Activated CD4-positive, alpha-beta T cell treated with anti-CD3 and anti-CD28 coated beads, Interleukin-2, amount 50 U/mL, for 48 hours (primary cell): ENCODE measurements around the gene SOX21.
A peak's percentile ranks its signal among the peaks of the same experiment; 100 is the strongest.

Experiments used
- DNase-seq, 2 experiments: peaks; one replicate each; pipeline ENCODE4 v3.0.0-alpha.2; 2020

Gene SOX21

GRCh38 chr13:94674609-94675348 is 37.6 kb downstream of the SOX21 start:
- DNase-seq = peak; percentile 60 to 71

- DNase-seq = no peak
Observed at GRCh38 chr13:94673851-94674250, 38.5 kb downstream of the SOX21 start.

GRCh38 chr13:94672400-94672799 is 39.9 kb downstream of the SOX21 start:
- DNase-seq = no peak

DNA sequence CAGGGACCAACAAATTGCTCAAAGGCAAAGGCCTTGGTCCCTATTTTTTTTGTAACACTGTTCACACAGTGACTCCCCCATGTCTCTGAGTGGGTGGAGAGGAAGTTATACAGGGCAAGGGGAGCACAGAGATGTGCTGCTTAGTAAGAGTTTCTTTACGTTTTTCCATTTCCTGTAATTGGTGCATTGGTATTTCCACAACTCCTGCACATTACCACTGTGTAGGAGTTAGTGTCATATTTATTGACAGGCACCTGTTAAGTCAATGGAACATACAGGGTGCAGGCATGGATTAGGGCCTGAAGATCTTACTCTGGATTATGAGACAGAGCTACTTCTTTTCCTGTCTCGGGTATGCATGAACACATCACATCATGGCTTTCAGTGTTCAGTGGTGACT is 45.2 kb downstream of the SOX21 start:
- DNase-seq = peak; percentile 8 to 18

DNA sequence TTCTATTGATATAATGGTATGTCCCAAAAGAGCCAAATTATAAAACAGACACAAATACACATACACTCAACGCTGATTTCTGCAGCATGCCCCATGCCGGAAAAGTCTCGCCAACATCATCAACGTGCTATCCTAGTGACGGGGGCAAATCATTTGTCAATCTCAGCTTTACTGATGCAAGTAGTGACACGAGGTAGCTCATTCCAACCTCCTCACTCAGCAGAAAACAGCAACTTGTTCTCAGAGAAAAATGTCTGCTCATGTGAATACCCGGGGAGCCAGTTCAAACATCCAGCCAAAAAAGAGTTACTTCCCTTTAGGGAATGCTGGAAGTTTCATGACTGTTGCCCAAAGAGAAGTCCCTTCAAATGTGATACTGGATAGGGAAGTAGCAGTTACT is 46.3 kb downstream of the SOX21 start:
- DNase-seq = no peak

- no peak for DNase-seq
Observed at GRCh38 chr13:94664889-94665288, 47.5 kb downstream of the SOX21 start.

DNA sequence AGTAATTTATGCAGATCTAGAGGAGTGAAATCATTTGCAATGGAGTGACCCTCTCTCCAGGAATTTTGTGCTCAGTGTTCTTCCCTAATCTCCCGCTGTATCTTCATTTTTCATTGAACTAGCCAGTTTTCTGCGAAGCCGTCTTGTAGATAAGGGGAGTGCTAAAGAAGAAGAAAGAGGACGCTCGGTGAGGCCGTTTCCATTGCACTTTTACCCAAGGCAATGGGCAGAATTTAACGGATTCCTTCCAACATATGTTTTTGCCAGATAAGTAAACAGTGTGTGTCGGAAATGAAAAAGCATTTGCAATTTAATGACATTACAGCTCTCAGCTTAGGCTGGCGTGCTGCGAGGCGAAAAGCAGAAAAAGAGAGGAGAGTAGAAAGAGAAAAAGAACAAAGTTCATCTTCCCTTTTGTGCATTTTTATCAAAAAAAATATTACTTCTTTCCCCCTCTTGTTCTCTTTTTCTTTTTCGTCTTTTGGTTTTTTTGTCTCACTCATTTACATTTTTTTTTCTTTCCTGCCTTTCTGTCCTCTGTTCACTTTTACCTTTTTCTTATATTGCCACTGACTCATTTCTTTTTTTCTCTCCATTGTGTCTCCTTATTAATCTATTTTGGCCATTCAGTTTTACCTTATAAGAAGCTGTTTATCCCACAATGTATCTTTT is 49.9 kb downstream of the SOX21 start:
- no peak for DNase-seq

GRCh38 chr13:94661406-94661805 is 50.9 kb downstream of the SOX21 start:
- DNase-seq = no peak

DNA sequence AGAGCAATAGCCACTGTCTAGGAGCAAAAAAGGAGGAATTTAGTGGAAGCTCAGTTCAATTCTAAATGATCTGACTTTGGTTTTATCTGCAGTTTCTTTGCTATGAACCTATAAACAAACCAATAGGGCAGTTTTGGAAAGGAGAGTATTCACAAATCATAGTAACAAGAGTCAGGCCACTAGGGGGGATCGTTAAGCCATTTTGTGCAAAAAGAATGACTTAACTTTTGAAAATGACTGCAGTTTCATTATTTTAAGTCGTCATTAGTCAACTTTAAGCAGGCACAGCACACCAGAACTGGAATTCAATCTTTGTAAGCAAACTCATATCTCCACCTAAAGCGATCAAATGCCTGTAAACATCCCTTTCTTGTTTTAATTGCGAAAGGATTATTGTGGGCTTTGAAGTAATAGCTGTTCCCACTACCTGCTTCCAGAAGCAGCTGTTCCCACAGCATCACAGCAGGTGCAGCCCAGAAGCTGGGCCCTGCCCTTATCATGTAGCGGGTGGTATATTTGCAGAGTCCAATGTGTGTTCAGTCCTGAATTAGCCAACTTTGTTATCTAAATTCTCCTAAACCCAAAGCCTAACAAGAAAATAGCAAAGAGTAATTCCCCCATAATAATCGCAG is 51.5 kb downstream of the SOX21 start:
- peak in 1 of 2 experiments; percentile 14 for DNase-seq
